Sigmoid colon (tissue), 4 donors: ENCODE measurements around the gene ABCC6.
"Not testable (repeated sequence)": the region's sequence is repeated elsewhere in the genome, so short reads cannot be mapped to it uniquely, and the experiment has no call there.

Source experiments
- CTCF ChIP-seq, 4 experiments: fragments of 450-650 bp in 3 of 4; fragments of 200-600 bp in 1 of 4; IDR thresholded peaks; one replicate each; pipeline ENCODE4 v1.5.1; 2016 to 2019; ENCODE audit warnings: antibody characterized with exemption in 4 of 4, mild to moderate bottlenecking in 3 of 4, moderate library complexity in 2 of 4
- EP300 ChIP-seq, 4 donors: sonication (generic); formaldehyde crosslinking; IDR thresholded peaks; one replicate each; pipeline ENCODE4 v1.6.1; 2017; ENCODE audit warnings: antibody characterized with exemption in 4 of 4
- POLR2A ChIP-seq, 2 donors: fragments of 450-650 bp; IDR thresholded peaks; one replicate each; pipeline ENCODE4 v1.6.1; 2016; ENCODE audit warnings: antibody characterized with exemption in 2 of 2, mild to moderate bottlenecking in 2 of 2, moderate library complexity in 2 of 2

GRCh38 chr16:16204552-16204951 is 18.7 kb downstream of the ABCC6 start:
- TF ChIP-seq CTCF, POLR2A, EP300 (IDR thresholded peaks at IDR 0.05): not testable (repeated sequence)
